Kasumi-1 (cell line): ENCODE data around the gene TK1.

Experiments used
- DNase-seq, 2 experiments: peaks; one replicate each; lab custom pipeline; 2025; lab: John Stamatoyannopoulos, UW

TK1 gene

DNA sequence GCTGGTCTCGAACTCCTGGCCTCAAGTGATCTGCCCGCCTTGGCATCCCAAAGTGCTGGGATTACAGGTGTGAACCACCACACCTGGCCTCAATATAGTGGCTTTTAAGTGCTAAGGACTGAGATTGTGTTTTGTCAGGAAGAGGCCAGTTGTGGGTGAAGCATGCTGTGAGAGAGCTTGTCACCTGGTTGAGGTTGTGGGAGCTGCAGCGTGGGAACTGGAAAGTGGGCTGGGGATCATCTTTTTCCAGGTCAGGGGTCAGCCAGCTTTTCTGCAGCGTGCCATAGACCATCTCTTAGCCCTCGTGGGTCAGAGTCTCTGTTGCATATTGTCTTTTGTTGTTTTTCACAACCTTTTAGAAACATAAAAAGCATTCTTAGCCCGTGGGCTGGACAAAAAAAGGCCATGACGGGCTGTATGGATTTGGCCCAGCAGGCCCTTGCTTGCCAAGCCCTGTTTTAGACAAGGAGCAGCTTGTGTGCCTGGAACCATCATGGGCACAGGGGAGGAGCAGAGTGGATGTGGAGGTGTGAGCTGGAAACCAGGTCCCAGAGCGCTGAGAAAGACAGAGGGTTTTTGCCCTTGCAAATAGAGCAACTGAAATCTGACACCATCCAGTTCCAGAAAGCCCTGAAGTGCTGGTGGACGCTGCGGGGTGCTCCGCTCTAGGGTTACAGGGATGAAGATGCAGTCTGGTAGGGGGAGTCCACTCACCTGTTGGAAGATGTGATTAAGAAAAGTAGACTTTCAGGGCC, 32.7 kb upstream of the TK1 start:
- no peak for DNase-seq

DNA sequence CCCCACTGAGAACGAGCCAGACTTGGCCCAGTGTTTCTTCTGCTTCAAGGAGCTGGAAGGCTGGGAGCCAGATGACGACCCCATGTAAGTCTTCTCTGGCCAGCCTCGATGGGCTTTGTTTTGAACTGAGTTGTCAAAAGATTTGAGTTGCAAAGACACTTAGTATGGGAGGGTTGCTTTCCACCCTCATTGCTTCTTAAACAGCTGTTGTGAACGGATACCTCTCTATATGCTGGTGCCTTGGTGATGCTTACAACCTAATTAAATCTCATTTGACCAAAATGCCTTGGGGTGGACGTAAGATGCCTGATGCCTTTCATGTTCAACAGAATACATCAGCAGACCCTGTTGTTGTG, 27.8 kb upstream of the TK1 start:
- no peak for DNase-seq

DNA sequence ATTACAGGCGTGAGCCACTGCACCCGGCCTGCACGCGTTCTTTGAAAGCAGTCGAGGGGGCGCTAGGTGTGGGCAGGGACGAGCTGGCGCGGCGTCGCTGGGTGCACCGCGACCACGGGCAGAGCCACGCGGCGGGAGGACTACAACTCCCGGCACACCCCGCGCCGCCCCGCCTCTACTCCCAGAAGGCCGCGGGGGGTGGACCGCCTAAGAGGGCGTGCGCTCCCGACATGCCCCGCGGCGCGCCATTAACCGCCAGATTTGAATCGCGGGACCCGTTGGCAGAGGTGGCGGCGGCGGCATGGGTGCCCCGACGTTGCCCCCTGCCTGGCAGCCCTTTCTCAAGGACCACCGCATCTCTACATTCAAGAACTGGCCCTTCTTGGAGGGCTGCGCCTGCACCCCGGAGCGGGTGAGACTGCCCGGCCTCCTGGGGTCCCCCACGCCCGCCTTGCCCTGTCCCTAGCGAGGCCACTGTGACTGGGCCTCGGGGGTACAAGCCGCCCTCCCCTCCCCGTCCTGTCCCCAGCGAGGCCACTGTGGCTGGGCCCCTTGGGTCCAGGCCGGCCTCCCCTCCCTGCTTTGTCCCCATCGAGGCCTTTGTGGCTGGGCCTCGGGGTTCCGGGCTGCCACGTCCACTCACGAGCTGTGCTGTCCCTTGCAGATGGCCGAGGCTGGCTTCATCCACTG, 27.3 kb upstream of the TK1 start, which contains the start of gene BIRC5:
Gene BIRC5, plus strand, starts transcription at position 238 of the 690 bp plus-strand sequence. Its CDS starts 64 bp downstream, at position 302.
- DNase-seq, result peak; percentile 95 to 97

DNA sequence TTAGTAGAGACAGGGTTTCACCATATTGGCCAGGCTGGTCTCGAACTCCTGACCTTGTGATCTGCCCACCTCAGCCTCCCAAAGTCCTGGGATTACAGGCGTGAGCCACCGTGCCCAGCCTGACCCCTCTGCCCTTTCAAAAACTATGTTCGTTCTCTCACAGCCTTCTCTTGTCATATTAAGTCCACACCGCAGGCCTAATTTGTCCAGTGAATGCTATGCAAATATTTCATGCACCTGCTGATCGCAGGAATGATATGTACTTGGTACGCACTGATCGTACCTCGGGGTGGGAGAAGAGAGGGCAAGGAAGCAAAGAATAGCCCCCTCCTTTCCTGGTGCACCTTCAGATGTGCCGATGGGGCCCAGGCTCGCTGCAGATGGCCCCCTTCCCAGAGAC, 24.2 kb upstream of the TK1 start:
- no peak for DNase-seq

DNA sequence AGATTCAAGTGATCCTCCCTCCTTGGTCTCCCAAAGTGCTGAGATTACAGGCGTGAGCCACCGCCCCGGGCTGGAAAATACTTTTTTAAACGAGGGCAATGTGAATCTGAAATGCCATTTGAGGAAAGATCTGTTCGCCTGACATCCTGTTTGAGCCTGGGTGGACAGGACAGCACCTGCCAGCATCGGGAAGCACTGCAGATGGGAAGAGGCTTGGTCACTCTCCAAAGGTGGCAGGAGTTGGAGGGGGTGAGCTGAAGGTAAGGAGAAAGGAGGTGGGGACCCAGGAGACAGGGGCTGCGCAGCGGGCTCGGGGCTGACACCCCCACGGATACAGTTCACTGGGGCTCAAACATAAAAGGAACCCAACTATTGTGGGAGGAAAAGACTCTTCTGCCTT, 23.3 kb upstream of the TK1 start:
- no peak for DNase-seq

DNA sequence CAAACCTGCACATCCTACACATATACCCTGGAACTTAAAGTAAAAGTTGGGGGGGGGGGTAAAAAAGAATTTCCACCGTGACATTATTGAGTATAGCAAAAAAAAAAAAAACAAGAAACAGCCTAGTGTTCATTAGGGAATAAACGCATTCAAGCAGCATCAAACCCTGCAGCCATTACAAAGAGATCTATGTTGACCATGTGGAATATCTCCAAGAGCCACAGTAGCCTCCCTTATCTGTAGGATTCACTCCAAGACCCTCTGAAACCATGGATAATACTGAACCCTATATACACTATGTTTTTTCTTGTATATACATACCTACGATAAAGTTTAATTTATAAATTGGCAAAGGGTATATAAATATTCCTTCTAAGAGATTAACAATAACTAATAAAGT, 21.6 kb upstream of the TK1 start:
- no peak for DNase-seq

DNA sequence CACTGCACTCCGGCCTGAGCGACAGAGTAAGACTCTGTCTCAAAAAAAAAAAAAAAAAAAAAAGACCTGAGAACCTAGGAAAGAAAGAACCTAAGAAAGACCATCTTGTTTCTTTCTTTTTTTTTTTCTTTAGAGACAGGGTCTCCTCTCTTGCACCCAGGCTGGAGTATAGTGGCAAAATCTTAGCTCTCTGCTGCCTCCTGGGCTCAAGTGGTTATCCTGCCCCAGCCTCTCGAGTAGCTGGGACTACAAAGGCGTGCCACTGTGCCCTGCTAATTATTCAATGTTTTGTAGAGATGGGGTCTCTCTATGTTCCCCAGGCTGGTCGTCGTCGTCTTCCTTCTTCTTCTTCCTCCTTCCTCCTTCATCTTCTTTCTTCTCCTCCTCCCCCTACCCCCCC, 19.4 kb upstream of the TK1 start:
- peak; percentile 11 to 12 for DNase-seq

DNA sequence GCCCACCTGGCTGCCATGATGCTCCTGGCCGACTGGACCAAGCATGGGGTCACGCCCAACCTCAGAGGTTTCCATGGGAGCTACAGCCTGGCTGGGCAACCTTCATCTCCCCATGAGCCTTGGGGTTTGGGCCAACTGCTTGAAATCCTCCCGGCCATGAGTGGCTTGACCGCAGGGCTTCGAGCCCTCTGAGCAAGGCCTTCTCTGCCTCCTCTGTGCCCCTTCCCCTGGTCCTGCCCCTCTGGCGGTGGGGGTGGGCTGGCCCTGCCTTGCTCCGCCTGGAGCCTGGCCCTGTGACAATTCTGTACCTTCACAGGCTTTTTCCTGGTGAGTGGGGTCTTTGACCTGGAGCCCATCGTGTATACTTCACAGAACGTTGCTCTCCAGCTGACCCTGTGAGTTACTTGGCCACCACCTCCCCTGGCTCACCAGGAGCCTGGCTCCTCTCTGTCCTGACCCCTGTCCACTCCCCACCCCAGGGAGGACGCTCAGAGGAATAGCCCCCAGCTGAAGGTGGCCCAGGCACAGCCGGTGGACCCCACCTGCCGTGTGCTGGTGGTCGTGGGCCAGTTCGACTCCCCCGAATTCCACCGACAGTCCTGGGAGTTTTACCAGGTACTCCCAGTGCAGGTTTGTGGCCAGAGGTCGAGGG, 18.4 kb upstream of the TK1 start:
- no peak for DNase-seq

DNA sequence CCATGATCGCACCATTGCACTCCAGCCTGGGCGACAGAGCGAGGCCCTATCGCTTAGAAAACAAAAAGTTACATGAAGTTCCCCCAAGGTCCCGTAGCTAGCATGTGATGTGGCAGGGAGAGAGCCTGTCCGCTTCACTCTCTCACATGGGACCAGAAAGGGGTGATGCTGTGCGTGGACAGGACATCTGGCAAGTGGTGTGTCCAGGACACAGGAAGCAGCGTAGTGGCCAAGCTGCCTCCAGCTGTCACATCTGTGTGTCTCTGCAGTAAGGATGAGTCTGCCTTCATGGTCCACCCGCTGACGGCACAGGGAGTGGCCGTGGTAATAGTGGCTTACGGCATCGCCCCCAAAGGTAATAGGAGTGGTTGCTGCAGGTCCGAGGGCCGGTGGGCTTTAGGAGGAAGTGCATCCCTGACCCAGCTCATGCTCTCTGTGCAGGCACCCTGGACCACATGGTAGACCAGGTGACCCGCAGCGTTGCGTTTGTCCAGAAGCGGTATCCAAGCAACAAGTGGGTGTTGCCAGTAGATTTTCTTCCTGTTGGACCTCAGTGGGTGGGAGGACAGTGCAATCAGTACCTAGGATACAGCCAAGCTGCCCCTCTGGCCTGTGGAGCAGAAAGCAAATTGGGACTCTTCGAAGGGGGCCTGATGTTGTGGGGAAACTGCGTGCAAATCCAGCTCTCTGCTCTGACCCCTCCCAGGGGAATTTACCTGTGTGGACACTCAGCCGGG, 17.7 kb upstream of the TK1 start:
- DNase-seq, result no peak

DNA sequence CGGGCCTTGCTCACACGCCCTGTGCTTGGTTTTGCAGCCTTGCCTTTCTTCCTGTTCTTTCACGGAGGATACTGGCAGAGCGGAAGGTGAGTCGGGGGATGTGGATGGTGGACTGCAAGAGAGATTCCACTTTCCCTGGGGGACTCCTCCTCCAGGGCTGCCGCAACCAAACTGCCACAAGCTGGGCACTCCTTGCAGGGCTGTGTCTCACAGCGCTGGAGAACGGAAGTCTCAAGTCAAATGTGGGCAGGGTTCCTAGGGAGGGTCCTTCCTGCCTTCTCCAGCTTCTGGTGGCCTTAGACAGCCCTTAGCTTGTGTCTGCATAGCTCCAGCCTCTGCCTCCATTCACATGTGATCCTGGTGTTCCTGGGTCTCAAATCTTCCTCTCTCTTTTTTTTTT, 15.8 kb upstream of the TK1 start:
- peak; percentile 98 for DNase-seq

DNA sequence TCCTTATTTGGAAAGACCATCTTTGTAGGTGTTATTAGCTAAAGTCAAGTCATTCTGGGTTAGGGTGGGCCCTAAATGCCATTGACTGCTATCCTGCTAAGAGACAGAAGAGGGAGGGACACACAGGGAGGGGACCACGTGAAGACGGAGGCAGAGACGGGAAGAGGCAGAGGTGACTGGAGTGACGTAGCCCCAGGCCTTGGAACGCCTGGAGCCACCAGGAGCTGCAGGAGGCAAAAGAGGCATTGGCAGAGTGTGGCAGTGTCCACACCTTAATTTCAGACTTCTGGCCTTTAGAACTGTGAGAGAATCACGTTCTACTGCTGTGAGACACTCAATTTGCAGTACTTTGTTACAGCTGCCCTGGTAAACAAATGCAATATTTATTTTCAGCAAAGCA, 13.6 kb upstream of the TK1 start:
- DNase-seq, result no peak

DNA sequence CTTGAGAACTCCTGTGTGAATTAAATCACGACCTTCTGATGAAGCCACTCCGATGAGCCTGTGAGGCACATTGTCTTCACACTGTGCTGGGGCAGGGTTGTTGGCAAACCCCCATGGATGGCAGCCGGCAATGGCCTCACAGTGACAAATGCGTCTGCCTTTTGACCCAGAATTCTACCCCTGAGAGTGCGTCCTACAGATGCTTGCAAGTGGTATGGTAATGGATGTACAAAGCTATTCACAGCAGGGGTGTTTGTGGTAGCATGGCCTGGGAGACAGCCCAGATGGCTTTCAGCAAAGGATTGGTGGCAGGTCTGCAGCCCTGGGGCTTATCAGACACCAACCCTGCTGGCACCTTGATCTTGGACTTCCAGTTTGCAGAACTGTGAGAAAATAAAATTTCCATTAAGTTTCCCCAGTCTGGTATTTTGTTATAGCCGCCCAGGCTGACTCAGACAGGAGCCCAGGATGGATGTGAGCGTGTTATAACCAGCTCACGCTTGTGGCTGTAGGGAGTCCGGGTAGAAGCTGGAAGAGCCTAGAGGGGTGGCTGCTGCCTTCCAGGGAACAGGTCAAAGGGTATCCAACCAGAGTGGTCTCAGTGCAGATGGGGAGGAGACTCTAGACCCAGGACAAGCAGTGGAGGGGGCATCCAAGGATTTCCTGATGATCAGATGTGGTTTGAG, 10.4 kb upstream of the TK1 start:
- no peak for DNase-seq

DNA sequence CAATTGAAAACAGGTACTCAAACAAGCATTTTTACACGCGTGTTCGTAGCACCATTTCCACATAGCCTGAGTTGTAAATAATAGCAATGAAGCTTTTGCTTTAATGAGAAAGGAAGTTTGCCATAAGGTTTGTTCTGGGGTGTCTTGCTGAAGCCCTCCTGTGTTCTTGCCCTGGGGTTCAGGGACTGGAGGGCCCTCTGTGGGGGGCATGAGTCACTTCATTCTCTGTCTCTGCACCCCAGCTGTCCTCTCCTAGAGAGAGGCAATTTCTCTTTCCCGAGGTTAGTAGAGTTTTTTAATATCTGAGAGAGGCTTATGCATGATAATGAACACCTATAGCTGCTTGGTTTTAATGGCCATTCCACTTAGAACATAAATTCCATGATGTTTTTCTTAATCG, 9.9 kb upstream of the TK1 start:
- no peak for DNase-seq

DNA sequence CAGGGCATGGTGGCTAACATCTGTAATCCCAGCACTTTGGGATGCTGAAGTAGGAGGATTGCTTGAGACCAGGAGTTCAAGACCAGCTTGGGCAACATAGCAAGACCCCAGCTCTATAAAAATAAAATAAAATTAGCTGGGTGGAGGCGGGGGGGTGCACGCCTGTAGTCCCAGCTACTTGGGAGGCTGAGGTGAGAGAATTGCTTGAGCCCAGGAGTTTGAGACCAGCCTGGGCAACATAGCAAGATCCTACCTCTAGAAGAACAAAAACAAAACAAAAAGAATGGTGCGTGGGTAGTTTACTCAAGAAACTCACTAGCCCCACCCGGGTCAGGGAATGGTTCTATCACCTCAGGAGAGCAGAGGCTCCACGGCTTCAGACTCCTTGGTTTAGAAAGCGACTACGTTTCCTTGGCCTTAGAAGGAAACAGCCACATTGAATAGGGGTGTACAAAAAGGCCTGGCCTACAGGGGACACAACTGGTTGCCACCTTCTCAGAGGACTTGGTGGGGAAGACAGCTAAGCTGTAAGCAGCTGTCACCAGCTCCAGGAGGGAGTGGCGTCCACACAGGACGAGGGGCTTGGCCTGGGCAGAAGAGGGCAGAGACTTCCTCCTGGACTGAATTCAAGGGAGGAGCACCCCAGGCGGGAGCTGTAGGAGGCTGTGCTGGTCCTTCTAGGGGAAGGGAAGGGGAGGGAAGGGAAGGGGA, 716 bp downstream of the TK1 start:
- DNase-seq, result peak; percentile 63 to 78

DNA sequence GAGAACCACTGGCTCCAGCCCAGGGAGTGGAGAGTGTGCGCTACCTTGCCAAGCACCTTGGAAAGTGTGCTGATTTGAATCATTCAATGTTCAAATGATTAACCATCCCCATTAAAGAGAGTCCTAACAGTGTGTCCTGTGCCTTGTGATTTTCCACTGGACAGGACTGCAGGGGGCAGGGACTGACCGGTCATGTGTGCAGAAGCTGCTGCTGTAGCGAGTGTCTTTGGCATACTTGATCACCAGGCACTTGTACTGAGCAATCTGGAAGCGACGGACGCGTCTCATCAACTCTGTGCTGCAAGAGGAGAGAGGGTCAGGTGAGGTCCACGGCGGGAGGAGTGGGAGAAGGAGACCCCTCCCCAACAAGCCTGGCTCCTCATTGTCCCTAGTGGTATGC, 2.0 kb downstream of the TK1 start:
- DNase-seq, result no peak

DNA sequence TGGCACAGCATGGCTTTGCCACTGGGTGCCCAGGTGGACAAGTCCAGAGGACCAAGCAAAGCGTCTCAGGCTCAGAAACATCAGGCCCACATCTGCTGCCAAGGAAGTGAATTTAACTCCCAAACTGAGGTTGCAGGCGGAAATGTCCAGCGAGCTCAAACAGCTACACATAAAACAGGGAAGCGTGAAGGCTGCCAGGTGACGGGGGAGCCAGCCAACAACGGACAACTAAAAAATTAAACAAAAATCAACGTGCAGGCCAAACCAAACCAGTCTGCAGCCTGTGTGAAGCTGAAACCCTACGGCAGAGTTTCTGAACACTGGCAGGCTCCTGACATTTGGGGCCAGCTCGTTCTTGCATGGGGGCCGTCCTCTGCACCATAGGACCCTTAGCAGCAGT, 2.5 kb downstream of the TK1 start:
- DNase-seq, result no peak

DNA sequence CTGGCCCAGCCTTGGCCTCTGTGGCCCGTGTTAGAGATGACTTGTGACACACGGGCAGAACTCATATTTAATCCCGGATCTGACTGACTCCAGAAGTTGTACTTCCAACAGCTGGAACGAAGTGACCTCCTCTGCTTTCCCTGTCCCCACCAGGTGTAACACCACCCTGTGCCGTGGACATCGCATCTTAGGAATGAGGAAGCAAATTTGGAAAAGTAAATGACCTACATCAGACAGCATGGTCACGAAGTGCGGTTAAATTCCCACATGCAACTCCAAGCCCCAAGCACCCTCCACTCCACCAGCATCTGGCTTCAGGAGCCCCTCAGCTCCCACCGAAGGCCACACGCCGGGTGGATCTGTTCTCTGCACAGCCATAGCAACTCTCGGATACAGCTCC, 2.9 kb downstream of the TK1 start:
- no peak for DNase-seq

DNA sequence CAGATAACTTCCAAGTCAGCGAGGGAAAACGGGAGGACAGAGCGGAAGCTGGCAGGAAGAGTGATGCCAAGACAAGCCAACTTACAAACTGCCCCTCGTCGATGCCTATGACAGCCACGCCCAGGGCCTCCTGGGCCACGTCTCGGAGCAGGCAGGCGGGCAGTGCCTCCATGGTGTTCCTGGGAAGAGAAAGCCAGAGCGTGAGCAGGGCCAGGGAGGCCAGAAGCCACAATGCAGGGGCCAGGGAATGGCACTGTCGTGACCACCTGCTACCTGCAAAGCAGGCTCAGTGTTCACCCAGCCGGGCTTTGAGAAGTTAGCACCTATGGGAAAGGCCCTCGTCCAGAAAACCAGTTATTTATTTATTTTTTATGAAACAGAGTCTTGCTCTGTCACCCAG, 4.3 kb downstream of the TK1 start:
- no peak for DNase-seq

DNA sequence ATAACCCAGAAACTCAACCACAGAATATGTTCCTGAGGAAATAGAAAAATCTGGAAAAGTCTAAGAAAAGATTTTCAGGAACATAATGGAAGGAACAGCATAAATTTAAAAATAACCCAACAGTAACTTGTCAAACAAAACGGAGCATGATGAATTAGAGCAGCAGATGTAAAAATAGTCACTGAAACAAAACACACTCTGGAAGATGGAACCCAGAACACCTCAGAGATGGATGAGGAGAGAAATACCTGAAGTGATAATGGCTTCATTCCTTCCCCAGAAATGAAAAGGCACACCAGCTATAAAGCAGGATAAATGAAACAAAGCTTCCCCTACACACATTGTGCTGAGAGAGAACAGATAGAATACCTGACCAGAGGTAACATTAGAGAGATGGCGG, 6.3 kb downstream of the TK1 start:
- DNase-seq, result no peak

DNA sequence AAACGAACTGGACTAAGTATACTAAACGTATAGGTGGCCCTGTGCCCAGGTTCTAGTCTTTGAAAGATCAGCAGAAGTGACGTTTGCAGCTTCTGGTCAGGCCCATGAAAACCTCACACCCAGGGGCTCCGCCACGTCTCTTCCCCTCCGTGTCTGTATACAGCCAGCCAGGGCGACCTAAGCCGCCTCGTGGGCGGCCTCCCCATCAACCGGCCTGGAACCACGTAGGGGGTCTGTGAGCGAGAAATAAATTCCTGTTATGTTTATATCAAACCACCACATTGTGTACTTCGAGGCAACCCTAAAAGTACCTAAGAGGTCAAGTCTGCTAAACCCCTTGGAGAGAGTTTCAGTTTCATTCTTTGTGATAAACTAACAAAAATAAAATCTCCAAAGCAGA, 6.8 kb downstream of the TK1 start:
- DNase-seq, result no peak

DNA sequence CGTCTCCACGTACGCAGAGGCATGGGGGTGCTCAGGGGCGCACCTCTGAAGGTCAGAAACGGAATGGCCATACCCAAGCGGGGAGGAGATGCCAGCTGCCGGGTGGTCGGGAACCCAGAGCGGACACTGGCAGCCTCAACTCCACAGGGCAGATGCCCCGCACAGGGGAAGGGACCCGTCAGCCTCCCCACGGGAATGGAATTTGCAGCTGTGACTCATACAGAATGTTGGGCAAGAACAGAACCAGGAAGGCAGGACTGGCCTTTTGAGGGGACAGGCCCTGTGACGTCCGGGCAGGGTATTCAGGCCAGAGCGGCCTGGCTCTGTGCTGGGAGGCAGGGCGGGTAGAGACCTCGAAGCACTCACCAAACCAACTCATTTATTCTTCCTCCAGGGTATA, 7.5 kb downstream of the TK1 start:
- DNase-seq, result no peak
